Body of pancreas (tissue), 4 donors: ENCODE data around the gene DSC3. TPM values are rescaled to one million over a fixed set of nuclear protein-coding genes. Genes with fewer than 3 reads are reported as not detected.

Experiments
- ATAC-seq: fragments of 150-250 bp; one replicate; pipeline ENCODE4 v1.9.1; 2016
- DNase-seq, 4 donors: peaks; one replicate each; pipeline ENCODE4 v3.0.0-alpha.2; 2019
- H3K27ac ChIP-seq, 4 donors: fragments of 200-600 bp; sonication (generic); 1 replicate in 3 of 4; 2 replicates in 1 of 4; pipeline versions ENCODE4 v1.5.1 to v1.6.1; 2016 to 2019; ENCODE audit warnings: mild to moderate bottlenecking in 1 of 4, mixed read lengths in 1 of 4, moderate library complexity in 1 of 4
- H3K27me3 ChIP-seq, 2 donors: fragments of 200-600 bp; sonication (generic); one replicate each; pipeline ENCODE4 v1.6.0; 2016; ENCODE audit warnings: mild to moderate bottlenecking in 1 of 2
- H3K36me3 ChIP-seq, 2 donors: fragments of 200-600 bp; sonication (generic); replicated peaks in 1 of 2; 2 replicates each; pipeline ENCODE4 v1.5.1; 2016; ENCODE audit warnings: low read depth in 2 of 2; ENCODE audit not compliant: insufficient read depth in 1 of 2
- H3K4me1 ChIP-seq: fragments of 200-600 bp; sonication (generic); one replicate; pipeline ENCODE4 v1.6.0; 2016
- H3K4me3 ChIP-seq, 2 donors: fragments of 200-600 bp; sonication (generic); 1 replicate in 1 of 2; 2 replicates in 1 of 2; pipeline ENCODE4 v1.5.1; 2016 to 2019
- H3K9me3 ChIP-seq, 3 donors: fragments of 200-600 bp; sonication (generic); 1 replicate in 2 of 3; 2 replicates in 1 of 3; pipeline ENCODE4 v1.5.1; 2016
- CTCF ChIP-seq, 7 experiments: fragments of 450-650 bp in 4 of 7; fragments of 200-600 bp in 3 of 7; sonication (generic) in 3 of 7; IDR thresholded peaks; one replicate each; pipeline ENCODE4 v1.5.1; 2016 to 2019; ENCODE audit warnings: antibody characterized with exemption in 7 of 7
- POLR2A ChIP-seq, 3 donors: fragments of 450-650 bp; IDR thresholded peaks; one replicate each; pipeline ENCODE4 v1.6.1; 2016; ENCODE audit warnings: antibody characterized with exemption in 3 of 3, mild to moderate bottlenecking in 2 of 3
- WGBS, 2 donors: methylation state at CpG; one replicate each; pipeline ENCODE4 v1.1.5; 2017; 5-methylcytosine and 5-hydroxymethylcytosine counted together
- intact Hi-C: fragments of 100-400 bp; cut with DNase I; formaldehyde crosslinking; loops from one replicate; pipeline ENCODE4 v1.15.1; 2023
- total RNA-seq, 2 donors: library from RNA; depleted of rRNA; stranded (reverse); fragments of >200 nt; gene quantifications; one replicate each; pipeline ENCODE4 v1.1.0, GENCODE V29; 2016

DSC3 gene
- total RNA-seq, 2 donors from 2014 or later: 0.26 TPM; not detected in 1

DNA sequence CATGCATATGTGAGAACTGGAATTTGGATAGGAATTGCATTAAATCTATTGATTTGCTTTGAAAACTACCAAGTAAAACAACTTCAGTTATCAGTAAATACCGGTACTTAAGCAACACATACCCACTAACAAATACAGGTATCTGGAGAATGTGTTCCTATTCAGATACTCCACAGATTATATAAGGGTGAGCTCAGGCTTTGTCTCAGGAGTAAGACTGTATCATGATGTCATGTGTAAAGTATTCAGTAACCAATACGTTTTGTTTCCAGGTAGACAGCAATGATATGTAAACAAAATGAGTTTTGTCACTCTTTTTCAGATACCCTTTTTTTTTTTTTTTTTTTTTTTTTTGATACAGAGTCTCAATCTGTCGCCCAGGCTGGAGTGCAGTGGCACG is 74.8 kb downstream of the DSC3 start:
- Histone ChIP-seq H3K27me3 (no peaks in the 10 kb centered on the region), H3K4me3 (no peak overlapping the region), H3K4me1 (no peaks in the 10 kb centered on the region), H3K9me3 (no peaks in the 10 kb centered on the region), H3K27ac (no peak overlapping the region), H3K36me3 (no peaks in the 10 kb centered on the region)
- intact Hi-C loops: no loop called here
- WGBS, 2 donors: 38 to 59% methylated on average over 4 of the region's 4 CpGs
- no peak for TF ChIP-seq POLR2A (IDR thresholded peaks at IDR 0.05)
- TF ChIP-seq CTCF (IDR thresholded peaks at IDR 0.05): no peak
- DNase-seq: no peak
- no peak for ATAC-seq

- WGBS, 2 donors: 59 to 67% methylated on average over 4 of the region's 4 CpGs
- TF ChIP-seq POLR2A (IDR thresholded peaks at IDR 0.05) (no peak), CTCF (IDR thresholded peaks at IDR 0.05) (no peak)
- H3K27me3 ChIP-seq: no peaks in the 10 kb centered on the region
- intact Hi-C loops: no loop called here
- no peak overlapping the region for H3K27ac ChIP-seq
- DNase-seq (no peak), ATAC-seq (no peak)
- H3K4me1 ChIP-seq: no peaks in the 10 kb centered on the region
- H3K36me3 ChIP-seq: no peaks in the 10 kb centered on the region
- H3K4me3 ChIP-seq: no peak overlapping the region
- no peaks in the 10 kb centered on the region for H3K9me3 ChIP-seq
These were observed 77.3 kb downstream of the DSC3 start for GRCh38 chr18:30965237-30965636.

DNA sequence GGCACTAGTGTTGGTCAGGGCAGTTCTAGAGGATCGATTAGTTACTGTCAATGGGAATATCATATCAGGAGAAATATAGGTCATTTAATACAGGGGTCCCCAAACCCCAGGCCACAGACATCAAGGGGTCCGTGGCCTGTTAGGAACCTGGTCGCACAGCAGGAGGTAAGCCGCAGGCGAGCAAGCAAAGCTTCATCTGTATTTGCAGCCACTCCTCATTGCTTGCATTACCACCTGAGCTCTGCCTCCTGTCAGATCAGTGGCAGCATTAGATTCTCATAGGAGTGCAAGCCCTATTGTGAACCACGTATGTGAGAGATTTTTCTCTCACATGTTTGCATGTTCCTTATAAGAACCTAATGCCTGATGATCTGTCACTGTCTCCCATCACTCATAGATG is 81.9 kb downstream of the DSC3 start:
- Histone ChIP-seq H3K27me3 (no peaks in the 10 kb centered on the region), H3K4me3 (no peak overlapping the region), H3K9me3 (no peaks in the 10 kb centered on the region), H3K27ac (no peak overlapping the region), H3K36me3 (no peaks in the 10 kb centered on the region), H3K4me1 (no peaks in the 10 kb centered on the region)
- DNase-seq (no peak), ATAC-seq (no peak)
- intact Hi-C loops: no loop called here
- 81 to 83% methylated on average over 6 of the region's 6 CpGs for WGBS, 2 donors
- no peak for TF ChIP-seq POLR2A (IDR thresholded peaks at IDR 0.05)
- TF ChIP-seq CTCF (IDR thresholded peaks at IDR 0.05): no peak

- no peaks in the 10 kb centered on the region for H3K36me3 ChIP-seq
- ATAC-seq: no peak
These were observed 85.5 kb downstream of the DSC3 start for GRCh38 chr18:30957066-30957465.

More at GRCh38 chr18:30957066-30957465, 85.5 kb downstream of the DSC3 start:
- Histone ChIP-seq H3K27ac (no peak overlapping the region), H3K27me3 (no peaks in the 10 kb centered on the region), H3K4me3 (no peak overlapping the region), H3K9me3 (no peaks in the 10 kb centered on the region), H3K4me1 (no peaks in the 10 kb centered on the region)
- DNase-seq: no peak
- WGBS, 2 donors: 52 to 54% methylated on average over 2 of the region's 2 CpGs
- TF ChIP-seq CTCF (IDR thresholded peaks at IDR 0.05): no peak
- TF ChIP-seq POLR2A (IDR thresholded peaks at IDR 0.05): no peak
- intact Hi-C loops: no loop called here
